Measurements from ENCODE around the gene AGPS. TPM values are rescaled to one million over a fixed set of nuclear protein-coding genes. Genes with fewer than 3 reads are reported as not detected.

The AGPS gene
- total RNA-seq, 1 experiment from 2014 or later: 60.9 TPM

DNA sequence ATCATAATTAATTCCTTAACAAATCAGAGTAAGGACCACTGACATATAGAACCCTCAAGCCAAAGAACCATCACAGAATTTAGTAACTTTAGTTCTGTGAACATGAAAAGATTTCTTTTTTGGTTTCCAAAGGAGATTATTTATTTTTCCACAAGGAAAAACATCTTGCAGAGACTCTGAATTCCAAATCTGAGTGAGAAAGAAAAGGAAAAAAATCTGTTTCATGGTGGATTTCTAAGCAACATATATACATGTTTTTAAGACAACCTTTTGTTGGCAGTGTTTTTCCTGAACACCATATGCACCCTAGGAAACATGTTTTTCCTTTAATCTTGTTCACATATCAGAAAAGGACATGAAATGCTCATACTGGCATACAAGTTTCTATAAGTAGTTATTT, 149.8 kb downstream of the AGPS start:
- no peak overlapping the region for H4K8ac ChIP-seq (replicated peaks; ENCODE audit: insufficient read length, low read depth, low read length)
- no peak overlapping the region for H2AFZ ChIP-seq (ENCODE audit: low read length)
- H3K79me2 ChIP-seq (ENCODE audit: insufficient read depth, low read length): no peaks in the 10 kb centered on the region
- H3K18ac ChIP-seq (ENCODE audit: insufficient read length, low read depth, low read length): no peak overlapping the region
- H2BK120ac ChIP-seq (ENCODE audit: low read depth, low read length, poor library complexity, severe bottlenecking): no peak overlapping the region
- no peak overlapping the region for H2BK12ac ChIP-seq (ENCODE audit: insufficient read length, low read depth, low read length)
- H4K5ac ChIP-seq (ENCODE audit: insufficient read length, low read depth, low read length): no peak overlapping the region
- no peak overlapping the region for H3K4me3 Mint-ChIP-seq
- no peak overlapping the region for H3K23ac ChIP-seq (ENCODE audit: insufficient read length, low read depth, low read length)
- no peak overlapping the region for H3T11ph ChIP-seq (ENCODE audit: low read length)
- H3K4me1 ChIP-seq (ENCODE audit: insufficient read depth, low read length): no peaks in the 10 kb centered on the region
- H3K27ac ChIP-seq (ENCODE audit: insufficient read length, low read depth, low read length): no peak overlapping the region
- H3K27ac Mint-ChIP-seq: no peak overlapping the region
- H3K56ac ChIP-seq (ENCODE audit: insufficient read length, low read depth, low read length): no peak overlapping the region
- peaks cover 10 to 23% (median 14%) of the 10 kb centered on the region in 3 experiments for H3K36me3 Mint-ChIP-seq (ENCODE audit: insufficient read depth in 1 of 3, low read depth in 3 of 3)
- H3K9me3 ChIP-seq (ENCODE audit: control insufficient read depth, low read depth, low read length): peaks cover 11% of the 10 kb centered on the region
- H3K27me3 ChIP-seq (ENCODE audit: insufficient read depth, low read length): no peaks in the 10 kb centered on the region
- no peak overlapping the region for H2BK5ac ChIP-seq (ENCODE audit: insufficient read length, low read length)
- H3K9ac ChIP-seq (ENCODE audit: extremely low read depth, insufficient read length, low read length): no peak overlapping the region
- peaks cover 0 to 8% of the 10 kb centered on the region in 2 experiments for H3K4me1 Mint-ChIP-seq
- H3K4me2 ChIP-seq (ENCODE audit: insufficient read depth, insufficient read length, low read length): no peak overlapping the region
- no peak overlapping the region for H2AK5ac ChIP-seq (ENCODE audit: insufficient read length, low read length)
- H4K20me1 ChIP-seq (ENCODE audit: control insufficient read depth, insufficient read depth, insufficient read length): no peaks in the 10 kb centered on the region
- no peaks in the 10 kb centered on the region for H3K23me2 ChIP-seq (ENCODE audit: insufficient read length, low read depth, low read length, poor library complexity, severe bottlenecking)
- no peak overlapping the region for H3K4ac ChIP-seq (ENCODE audit: low read depth, low read length)
- DNase-seq: no peak
- TF ChIP-seq CTCF (conservative IDR thresholded peaks at IDR 0.05): no peak
- H2BK15ac ChIP-seq (ENCODE audit: low read depth, low read length): no peak overlapping the region
- peaks cover 16 to 18% of the 10 kb centered on the region in 2 experiments for H3K9me3 Mint-ChIP-seq
- no peak overlapping the region for H4K91ac ChIP-seq (ENCODE audit: insufficient read length, low read depth, low read length)
- no peak overlapping the region for H2BK20ac ChIP-seq (ENCODE audit: low read depth, low read length, poor library complexity, severe bottlenecking)
- H3K27me3 Mint-ChIP-seq (ENCODE audit: low read depth): no peaks in the 10 kb centered on the region; the same call in none of the 2 replicates
- no peaks in the 10 kb centered on the region for H3K79me1 ChIP-seq (ENCODE audit: insufficient read depth, low read depth, low read length, poor library complexity, severe bottlenecking)
- no peak overlapping the region for H3K14ac ChIP-seq (ENCODE audit: insufficient read depth, low read length)
